Activated T-cell treated with anti-CD3 and anti-CD28 coated beads, Interleukin-2, amount 50 U/mL, for 24 hours (primary cell): ENCODE data around the gene ALKBH3.

ENCODE experiments used
- DNase-seq: peaks from one replicate; pipeline ENCODE4 v3.0.0-alpha.2; 2020
- H3K27ac Mint-ChIP-seq: 2 replicates; pipeline ENCODE4 v1.8.0; 2020; ENCODE audit warnings: mild to moderate bottlenecking, mixed read lengths
- H3K27me3 Mint-ChIP-seq: 2 replicates; pipeline ENCODE4 v1.8.0; 2020; ENCODE audit warnings: mixed read lengths
- H3K36me3 Mint-ChIP-seq: 2 replicates; pipeline ENCODE4 v1.8.0; 2020; ENCODE audit warnings: low read depth, mixed read lengths
- H3K4me1 Mint-ChIP-seq: 2 replicates; pipeline ENCODE4 v1.8.0; 2020; ENCODE audit warnings: low read depth, mixed read lengths
- H3K4me3 Mint-ChIP-seq: 2 replicates; pipeline ENCODE4 v1.8.0; 2020; ENCODE audit warnings: mild to moderate bottlenecking, moderate library complexity, mixed read lengths
- H3K9me3 Mint-ChIP-seq: 2 replicates; pipeline ENCODE4 v1.8.0; 2020; ENCODE audit warnings: mixed read lengths

ALKBH3 gene

DNA sequence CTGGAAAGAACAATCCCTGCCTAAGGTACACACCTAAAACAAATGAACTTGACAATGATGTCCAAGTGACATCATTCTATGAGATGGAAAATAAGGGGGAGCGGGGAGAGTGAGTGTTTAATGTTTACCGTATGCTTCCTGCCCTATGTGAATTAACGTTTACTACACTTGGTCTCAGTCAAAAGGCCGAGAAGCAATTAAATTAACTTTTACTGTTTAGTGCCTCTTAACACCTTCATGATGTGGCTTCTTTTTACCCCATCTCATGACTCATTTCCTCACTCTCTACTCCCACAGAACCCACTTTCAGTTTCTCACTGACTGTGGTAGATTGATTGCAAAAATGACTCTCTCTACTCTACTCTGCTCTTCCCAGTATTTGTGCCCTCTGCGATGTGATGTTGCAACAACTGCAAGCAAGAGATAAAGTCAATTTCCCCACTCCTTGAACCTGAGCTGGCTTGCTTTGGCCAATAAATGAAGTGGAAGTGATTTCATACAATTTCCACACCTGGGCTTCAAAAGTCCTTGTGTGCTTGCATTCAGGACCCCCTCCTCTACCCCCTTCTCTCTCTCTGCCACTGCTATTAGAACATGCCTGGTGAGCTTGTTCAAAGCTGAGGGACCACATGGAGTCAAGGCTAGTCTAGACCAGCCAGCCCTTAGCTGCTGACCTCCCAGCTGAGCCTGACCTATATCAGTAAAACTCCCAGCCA lies 11.6 kb upstream of the ALKBH3 start:
- peaks cover 51% of the 10 kb centered on the region for H3K27me3 Mint-ChIP-seq
- H3K4me1 Mint-ChIP-seq, result peaks cover 31% of the 10 kb centered on the region

DNA sequence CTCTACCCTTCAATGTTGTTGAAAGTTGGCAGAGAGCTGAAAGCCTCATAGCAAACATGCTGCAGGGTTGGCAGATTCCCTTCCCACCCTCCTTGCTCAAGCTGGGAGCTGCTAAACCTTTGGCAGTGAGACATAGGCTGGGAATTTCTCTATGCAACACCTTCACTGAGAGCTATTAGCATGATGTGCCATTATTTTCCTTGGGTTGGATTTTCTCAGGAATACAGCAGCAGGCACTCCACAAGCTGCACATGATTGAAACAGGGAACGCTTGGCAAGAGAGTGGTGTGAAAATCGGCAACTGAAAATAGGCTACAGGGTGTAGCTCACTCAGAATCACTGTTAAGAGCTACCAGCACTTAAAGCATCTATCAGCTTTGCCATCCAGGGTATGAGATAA lies 9.6 kb upstream of the ALKBH3 start:
- no peak for DNase-seq
- peaks cover 49% of the 10 kb centered on the region for H3K27me3 Mint-ChIP-seq
- peaks cover 31% of the 10 kb centered on the region for H3K4me1 Mint-ChIP-seq
- H3K36me3 Mint-ChIP-seq, result no peaks in the 10 kb centered on the region
- no peaks in the 10 kb centered on the region for H3K9me3 Mint-ChIP-seq
- no peak overlapping the region for H3K4me3 Mint-ChIP-seq
- H3K27ac Mint-ChIP-seq, result no peak overlapping the region

More for the DNA sequence above, 11.6 kb upstream of the ALKBH3 start:
- peak overlapping the region; percentile 12 for H3K4me3 Mint-ChIP-seq
- H3K27ac Mint-ChIP-seq, result peak overlapping the region; percentile 86
- no peaks in the 10 kb centered on the region for H3K9me3 Mint-ChIP-seq
- peak; percentile 52 for DNase-seq
- no peaks in the 10 kb centered on the region for H3K36me3 Mint-ChIP-seq

DNA sequence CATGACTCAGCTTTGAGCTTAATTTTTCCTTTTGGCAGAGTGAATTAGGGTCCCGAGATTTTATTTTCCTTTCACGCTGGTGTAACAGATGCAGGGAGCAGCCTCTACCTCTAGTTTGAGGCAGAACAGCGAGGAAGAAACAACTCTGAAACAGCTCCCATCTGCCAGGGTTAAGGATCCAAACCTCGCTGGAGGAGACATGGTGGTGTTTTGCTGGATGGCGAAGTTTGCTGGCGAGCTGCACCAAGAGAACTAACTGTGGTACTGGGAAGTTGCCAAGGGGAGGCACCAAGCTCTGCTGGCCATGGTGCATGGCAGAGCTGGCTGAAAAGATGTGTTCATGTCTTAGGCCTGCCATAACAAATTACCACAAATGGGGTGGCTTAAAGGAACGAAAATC lies 7.6 kb upstream of the ALKBH3 start:
- H3K36me3 Mint-ChIP-seq, result no peaks in the 10 kb centered on the region
- H3K27me3 Mint-ChIP-seq, result peaks cover 60% of the 10 kb centered on the region
- H3K4me1 Mint-ChIP-seq, result peaks cover 23% of the 10 kb centered on the region
- no peaks in the 10 kb centered on the region for H3K9me3 Mint-ChIP-seq
- DNase-seq, result no peak
- H3K27ac Mint-ChIP-seq, result no peak overlapping the region
- no peak overlapping the region for H3K4me3 Mint-ChIP-seq

- Mint-ChIP-seq H3K9me3 (no peaks in the 10 kb centered on the region), H3K4me1 (peaks cover 13% of the 10 kb centered on the region), H3K27ac (no peak overlapping the region), H3K27me3 (peaks cover 63% of the 10 kb centered on the region), H3K4me3 (no peak overlapping the region), H3K36me3 (no peaks in the 10 kb centered on the region)
- no peak for DNase-seq
Measured at GRCh38 chr11:43874078-43874477, 6.6 kb upstream of the ALKBH3 start.

- Mint-ChIP-seq H3K27me3 (peaks cover 63% of the 10 kb centered on the region), H3K9me3 (no peaks in the 10 kb centered on the region), H3K27ac (no peak overlapping the region), H3K4me3 (no peak overlapping the region), H3K4me1 (peaks cover 9% of the 10 kb centered on the region), H3K36me3 (no peaks in the 10 kb centered on the region)
- no peak for DNase-seq
Measured at GRCh38 chr11:43874738-43875137, 5.9 kb upstream of the ALKBH3 start.

DNA sequence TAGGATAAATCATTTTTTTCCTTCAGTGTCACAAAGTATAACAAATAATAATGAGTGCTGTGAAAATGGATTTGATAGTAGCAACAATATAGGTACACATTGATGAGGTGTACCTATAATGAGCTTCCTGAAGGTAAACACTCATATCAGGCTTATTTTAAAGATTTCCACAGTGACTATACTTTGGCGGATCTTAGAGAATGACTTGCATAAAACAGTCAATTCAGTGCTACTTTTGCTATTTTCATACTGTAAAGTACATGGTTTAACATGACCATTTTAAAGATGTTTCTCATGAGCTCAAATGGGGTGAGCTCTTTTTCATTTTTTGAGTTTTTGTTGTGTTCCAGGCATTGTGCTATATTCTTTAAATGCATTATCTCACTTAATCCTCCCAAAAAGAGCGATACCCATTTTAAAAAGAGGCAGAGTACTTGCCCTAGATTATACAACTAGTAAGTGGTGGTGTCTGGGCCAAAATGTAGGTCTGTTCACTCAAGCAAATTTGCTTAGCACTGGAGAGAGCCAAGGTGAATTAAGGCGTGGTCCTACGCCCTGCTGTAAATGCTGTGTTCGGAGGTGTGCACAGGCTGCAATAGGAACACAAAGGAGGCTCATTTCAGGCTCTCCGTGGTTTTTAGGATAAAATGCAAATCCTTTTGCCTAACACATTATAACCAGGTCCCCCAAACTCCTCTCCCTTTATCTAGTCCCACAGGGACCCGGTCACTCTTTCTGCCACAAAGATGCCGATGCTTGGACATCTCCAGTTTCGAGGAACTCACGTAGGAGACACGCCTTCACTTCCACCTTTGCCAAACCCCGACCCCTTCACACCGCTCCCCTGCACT lies 617 bp upstream of the ALKBH3 start:
- Mint-ChIP-seq H3K36me3 (peaks cover 35% of the 10 kb centered on the region), H3K4me1 (peaks cover 30% of the 10 kb centered on the region), H3K9me3 (peaks cover 3% of the 10 kb centered on the region), H3K4me3 (peak overlapping the region; percentile 98), H3K27ac (peak overlapping the region; percentile 92), H3K27me3 (peaks cover 23% of the 10 kb centered on the region)
- no peak for DNase-seq

DNA sequence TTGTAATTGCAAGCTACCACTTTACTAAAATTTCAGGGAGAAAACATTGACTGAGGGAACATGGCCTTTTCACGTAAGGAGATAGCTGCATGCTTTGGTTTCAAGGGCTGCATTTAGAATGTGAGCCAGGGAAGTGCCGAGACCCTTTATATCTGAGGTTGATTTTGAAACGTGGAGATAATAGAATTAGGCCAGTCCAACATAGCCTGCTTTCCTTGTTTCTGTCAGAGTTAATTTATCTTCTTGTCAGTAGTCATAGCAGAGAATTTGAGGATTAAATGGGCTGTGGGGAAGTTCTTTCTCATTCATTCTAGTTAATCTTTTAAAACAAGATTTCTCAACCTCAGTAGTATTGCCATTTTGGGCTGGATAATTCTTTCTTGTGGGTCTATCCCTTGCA lies 12.2 kb downstream of the ALKBH3 start:
- peaks cover 95% of the 10 kb centered on the region for H3K36me3 Mint-ChIP-seq
- H3K4me3 Mint-ChIP-seq, result no peak overlapping the region
- no peaks in the 10 kb centered on the region for H3K27me3 Mint-ChIP-seq
- no peaks in the 10 kb centered on the region for H3K9me3 Mint-ChIP-seq
- peaks cover 2% of the 10 kb centered on the region for H3K4me1 Mint-ChIP-seq
- DNase-seq, result no peak
- H3K27ac Mint-ChIP-seq, result no peak overlapping the region

GRCh38 chr11:43894546-43894945 lies 13.9 kb downstream of the ALKBH3 start:
- no peak for DNase-seq
- H3K27me3 Mint-ChIP-seq, result no peaks in the 10 kb centered on the region
- H3K36me3 Mint-ChIP-seq, result peaks cover 96% of the 10 kb centered on the region
- no peak overlapping the region for H3K27ac Mint-ChIP-seq
- H3K9me3 Mint-ChIP-seq, result no peaks in the 10 kb centered on the region
- H3K4me1 Mint-ChIP-seq, result peaks cover 2% of the 10 kb centered on the region
- no peak overlapping the region for H3K4me3 Mint-ChIP-seq

DNA sequence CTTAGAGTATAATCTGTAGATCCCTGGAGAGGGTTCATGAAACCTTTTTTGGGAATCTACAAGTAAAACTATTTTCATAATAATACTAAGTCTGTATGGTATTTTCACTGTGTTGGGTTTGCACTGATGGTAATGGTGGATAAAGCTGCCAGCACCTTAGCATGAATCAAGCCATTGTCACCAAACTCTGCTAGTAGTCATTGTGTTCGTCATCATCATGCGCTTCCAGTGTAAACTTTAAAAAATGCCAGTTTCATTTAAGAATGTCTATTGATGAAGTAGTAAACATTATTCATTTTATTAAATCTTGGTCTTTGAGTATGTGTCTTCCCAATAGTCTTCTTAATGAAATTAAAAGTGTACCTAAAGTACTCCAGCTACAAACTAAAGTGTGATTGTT lies 15.0 kb downstream of the ALKBH3 start:
- Mint-ChIP-seq H3K4me3 (no peak overlapping the region), H3K9me3 (no peaks in the 10 kb centered on the region), H3K27me3 (no peaks in the 10 kb centered on the region), H3K27ac (no peak overlapping the region), H3K4me1 (no peaks in the 10 kb centered on the region), H3K36me3 (peaks cover 92% of the 10 kb centered on the region)
- DNase-seq, result no peak

DNA sequence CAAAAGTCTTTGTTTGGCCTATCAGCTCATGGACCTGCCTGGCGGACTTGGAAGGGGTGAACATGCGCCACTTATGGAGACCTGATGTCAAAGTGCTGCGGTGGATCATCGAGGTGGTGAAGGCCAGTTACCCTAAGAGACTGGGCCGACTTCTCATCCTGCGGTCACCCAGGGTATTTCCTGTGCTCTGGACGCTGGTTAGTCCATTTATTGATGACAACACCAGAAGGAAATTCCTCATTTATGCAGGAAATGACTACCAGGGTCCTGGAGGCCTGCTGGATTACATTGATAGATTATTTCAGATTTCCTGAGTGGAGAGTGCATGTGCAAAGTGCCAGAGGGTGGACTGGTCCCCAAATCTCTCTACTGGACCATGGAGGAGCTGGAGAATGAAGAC lies 17.9 kb downstream of the ALKBH3 start:
- DNase-seq, result no peak
- Mint-ChIP-seq H3K4me3 (no peak overlapping the region), H3K27me3 (no peaks in the 10 kb centered on the region), H3K27ac (no peak overlapping the region), H3K4me1 (no peaks in the 10 kb centered on the region), H3K36me3 (peaks cover 93% of the 10 kb centered on the region), H3K9me3 (no peaks in the 10 kb centered on the region)

GRCh38 chr11:43899094-43899493 lies 18.5 kb downstream of the ALKBH3 start:
- Mint-ChIP-seq H3K4me3 (no peak overlapping the region), H3K4me1 (no peaks in the 10 kb centered on the region), H3K27ac (no peak overlapping the region), H3K36me3 (peaks cover 93% of the 10 kb centered on the region), H3K9me3 (no peaks in the 10 kb centered on the region), H3K27me3 (no peaks in the 10 kb centered on the region)
- DNase-seq, result no peak

DNA sequence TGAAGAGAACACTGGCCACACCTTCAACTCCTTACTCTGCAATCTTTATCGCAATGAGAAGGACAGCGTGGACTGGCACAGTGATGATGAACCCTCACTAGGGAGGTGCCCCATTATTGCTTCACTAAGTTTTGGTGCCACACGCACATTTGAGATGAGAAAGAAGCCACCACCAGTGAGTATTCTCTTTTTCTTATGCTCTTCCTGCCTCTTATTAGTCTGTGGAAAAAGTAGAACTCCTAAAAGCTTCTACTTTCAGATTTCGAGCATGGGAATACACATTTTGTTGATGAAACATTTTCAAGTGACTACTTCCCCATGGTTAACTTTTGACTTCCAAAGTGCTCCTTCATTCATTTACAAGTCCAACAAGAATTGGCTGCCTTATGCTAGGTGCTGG lies 20.9 kb downstream of the ALKBH3 start:
- no peaks in the 10 kb centered on the region for H3K9me3 Mint-ChIP-seq
- H3K4me1 Mint-ChIP-seq, result peaks cover 11% of the 10 kb centered on the region
- H3K27ac Mint-ChIP-seq, result no peak overlapping the region
- DNase-seq, result no peak
- no peak overlapping the region for H3K4me3 Mint-ChIP-seq
- H3K27me3 Mint-ChIP-seq, result no peaks in the 10 kb centered on the region
- H3K36me3 Mint-ChIP-seq, result peaks cover 88% of the 10 kb centered on the region

GRCh38 chr11:43903078-43903477 lies 22.4 kb downstream of the ALKBH3 start:
- Mint-ChIP-seq H3K4me1 (peaks cover 23% of the 10 kb centered on the region), H3K4me3 (no peak overlapping the region), H3K27ac (no peak overlapping the region), H3K9me3 (no peaks in the 10 kb centered on the region), H3K36me3 (peaks cover 89% of the 10 kb centered on the region), H3K27me3 (no peaks in the 10 kb centered on the region)
- no peak for DNase-seq

GRCh38 chr11:43903969-43904368 lies 23.3 kb downstream of the ALKBH3 start:
- Mint-ChIP-seq H3K27me3 (no peaks in the 10 kb centered on the region), H3K9me3 (no peaks in the 10 kb centered on the region), H3K36me3 (peaks cover 89% of the 10 kb centered on the region), H3K27ac (no peak overlapping the region), H3K4me1 (peaks cover 23% of the 10 kb centered on the region), H3K4me3 (no peak overlapping the region)
- no peak for DNase-seq
